Calu3 (cell line): Measurements from ENCODE around the gene SYNE3. TPM values are rescaled to one million over a fixed set of nuclear protein-coding genes. Genes with fewer than 3 reads are reported as not detected.

ENCODE experiments used
- BruUV-seq: library from RNA; stranded (reverse); fragments of 400-500 nt; replicated peaks from 2 replicates; lab custom pipeline; 2021; lab: Mats Ljungman, UMichigan
- CTCF ChIA-PET: fragments of 300-600 bp; sonication (Branson Sonifier 250); formaldehyde crosslinking; loops from one replicate; lab custom pipeline; 2022; ENCODE audit warnings: antibody characterized with exemption; lab: Charles Lee
- DNase-seq: peaks from one replicate; pipeline ENCODE4 v3.0.0; 2022
- H3K27ac Mint-ChIP-seq: one replicate; pipeline ENCODE4 v1.8.0; 2022; ENCODE audit warnings: mixed read lengths; ENCODE audit not compliant: unreplicated experiment
- H3K27me3 Mint-ChIP-seq: one replicate; pipeline ENCODE4 v1.8.0; 2022; ENCODE audit warnings: mixed read lengths; ENCODE audit not compliant: unreplicated experiment
- H3K36me3 Mint-ChIP-seq: one replicate; pipeline ENCODE4 v1.8.0; 2022; ENCODE audit warnings: mild to moderate bottlenecking, moderate library complexity, mixed read lengths; ENCODE audit not compliant: insufficient read depth, unreplicated experiment
- H3K4me1 Mint-ChIP-seq: one replicate; pipeline ENCODE4 v1.8.0; 2022; ENCODE audit warnings: mild to moderate bottlenecking, low read depth, mixed read lengths; ENCODE audit not compliant: unreplicated experiment
- H3K4me3 Mint-ChIP-seq: one replicate; pipeline ENCODE4 v1.8.0; 2022; ENCODE audit warnings: mild to moderate bottlenecking, low read depth, moderate library complexity, mixed read lengths; ENCODE audit not compliant: unreplicated experiment
- H3K9me3 Mint-ChIP-seq: one replicate; pipeline ENCODE4 v1.8.0; 2022; ENCODE audit warnings: low read depth, mixed read lengths; ENCODE audit not compliant: unreplicated experiment
- CTCF ChIP-seq: fragments of 200-600 bp; IDR thresholded peaks from one replicate; pipeline ENCODE4 v1.8.0; 2022; ENCODE audit warnings: antibody characterized with exemption; ENCODE audit not compliant: unreplicated experiment
- intact Hi-C: fragments of 100-400 bp; cut with micrococcal nuclease; formaldehyde crosslinking; loops from one replicate; pipeline ENCODE4 v1.10.0; 2022; ENCODE audit not compliant: unreplicated experiment
- total RNA-seq: library from RNA; stranded (reverse); gene quantifications from 2 replicates; pipeline ENCODE4 v1.2.3, GENCODE V29; 2022

The SYNE3 gene
- total RNA-seq, 1 experiment from 2014 or later: 0.97 TPM

GRCh38 chr14:95522116-95522515, 5.7 kb upstream of the SYNE3 start:
- H3K4me1 Mint-ChIP-seq: peaks cover 57% of the 10 kb centered on the region
- H3K36me3 Mint-ChIP-seq: peaks cover 5% of the 10 kb centered on the region
- no peak overlapping the region for H3K27ac Mint-ChIP-seq
- no peak for DNase-seq
- CTCF ChIA-PET: no interaction called here
- TF ChIP-seq CTCF: no peak
- no peak overlapping the region for H3K4me3 Mint-ChIP-seq
- no peaks in the 10 kb centered on the region for H3K9me3 Mint-ChIP-seq
- BruUV-seq: no TSS peak
- H3K27me3 Mint-ChIP-seq: no peaks in the 10 kb centered on the region
- intact Hi-C loops: no loop called here

- Mint-ChIP-seq H3K27me3 (no peaks in the 10 kb centered on the region), H3K27ac (no peak overlapping the region), H3K36me3 (peaks cover 5% of the 10 kb centered on the region), H3K4me3 (no peak overlapping the region), H3K4me1 (peaks cover 52% of the 10 kb centered on the region), H3K9me3 (no peaks in the 10 kb centered on the region)
- BruUV-seq: no TSS peak
- no peak for DNase-seq
- intact Hi-C loops: no loop called here
- CTCF ChIA-PET: no interaction called here
- TF ChIP-seq CTCF: no peak
Observed at GRCh38 chr14:95521001-95521400, 4.6 kb upstream of the SYNE3 start.

GRCh38 chr14:95520346-95520745, 3.9 kb upstream of the SYNE3 start:
- Mint-ChIP-seq H3K27me3 (no peaks in the 10 kb centered on the region), H3K9me3 (no peaks in the 10 kb centered on the region), H3K4me1 (peaks cover 45% of the 10 kb centered on the region), H3K36me3 (peaks cover 5% of the 10 kb centered on the region), H3K4me3 (no peak overlapping the region), H3K27ac (no peak overlapping the region)
- no peak for TF ChIP-seq CTCF
- CTCF ChIA-PET: no interaction called here
- no TSS peak for BruUV-seq
- no peak for DNase-seq
- intact Hi-C loops: no loop called here

GRCh38 chr14:95519699-95520098, 3.2 kb upstream of the SYNE3 start:
- no peaks in the 10 kb centered on the region for H3K27me3 Mint-ChIP-seq
- H3K4me3 Mint-ChIP-seq: no peak overlapping the region
- CTCF ChIA-PET: no interaction called here
- H3K36me3 Mint-ChIP-seq: peaks cover 5% of the 10 kb centered on the region
- no peaks in the 10 kb centered on the region for H3K9me3 Mint-ChIP-seq
- TF ChIP-seq CTCF: no peak
- intact Hi-C loops: no loop called here
- H3K4me1 Mint-ChIP-seq: peaks cover 39% of the 10 kb centered on the region
- no peak overlapping the region for H3K27ac Mint-ChIP-seq
- DNase-seq: no peak
- no TSS peak for BruUV-seq
